Transverse colon (tissue), 4 donors: ENCODE results near the gene PPP1R2C.

Experiments used
- EP300 ChIP-seq: sonication (generic); formaldehyde crosslinking; IDR thresholded peaks from one replicate; pipeline ENCODE4 v1.6.1; 2017; ENCODE audit warnings: antibody characterized with exemption, low read depth
- POLR2A ChIP-seq: fragments of 450-650 bp; IDR thresholded peaks from one replicate; pipeline ENCODE4 v1.6.1; 2016; ENCODE audit warnings: antibody characterized with exemption, mild to moderate bottlenecking, moderate library complexity
- POLR2AphosphoS5 ChIP-seq, 3 donors: sonication (generic); formaldehyde crosslinking; IDR thresholded peaks; one replicate each; pipeline ENCODE4 v1.6.1; 2016; ENCODE audit warnings: antibody characterized with exemption in 3 of 3
- TF ChIP-seq, protein P1 (sequence below), 5 experiments: fragments of 200-600 bp in 3 of 5; fragments of 450-650 bp in 2 of 5; sonication (generic) in 3 of 5; IDR thresholded peaks; 1 replicate in 2 of 5; 2 replicates in 3 of 5; pipeline ENCODE4 v1.5.1; 2016 to 2017; ENCODE audit warnings: antibody characterized with exemption in 5 of 5, inconsistent platforms in 3 of 5, mild to moderate bottlenecking in 2 of 5, moderate library complexity in 1 of 5

DNA sequence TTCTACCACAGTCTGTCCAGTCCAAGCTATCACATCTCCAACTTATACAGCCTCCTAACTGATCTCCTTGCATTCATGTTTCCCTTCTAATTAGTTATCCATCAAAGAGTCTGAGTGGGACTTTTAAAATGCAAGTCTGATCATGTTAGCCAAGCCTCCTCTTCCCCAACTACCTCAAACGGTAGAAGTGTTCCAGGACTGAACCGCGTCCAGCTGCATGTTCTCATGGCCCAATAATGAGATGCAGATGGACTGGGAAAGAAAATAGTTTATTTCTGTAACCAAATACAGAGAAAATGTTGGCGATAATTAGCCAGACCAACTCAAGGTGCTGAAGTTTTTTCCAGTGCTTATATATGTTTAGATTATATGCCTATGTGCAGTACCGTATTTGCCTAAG, 46.6 kb upstream of the PPP1R2C start:
- TF ChIP-seq, protein P1, sequence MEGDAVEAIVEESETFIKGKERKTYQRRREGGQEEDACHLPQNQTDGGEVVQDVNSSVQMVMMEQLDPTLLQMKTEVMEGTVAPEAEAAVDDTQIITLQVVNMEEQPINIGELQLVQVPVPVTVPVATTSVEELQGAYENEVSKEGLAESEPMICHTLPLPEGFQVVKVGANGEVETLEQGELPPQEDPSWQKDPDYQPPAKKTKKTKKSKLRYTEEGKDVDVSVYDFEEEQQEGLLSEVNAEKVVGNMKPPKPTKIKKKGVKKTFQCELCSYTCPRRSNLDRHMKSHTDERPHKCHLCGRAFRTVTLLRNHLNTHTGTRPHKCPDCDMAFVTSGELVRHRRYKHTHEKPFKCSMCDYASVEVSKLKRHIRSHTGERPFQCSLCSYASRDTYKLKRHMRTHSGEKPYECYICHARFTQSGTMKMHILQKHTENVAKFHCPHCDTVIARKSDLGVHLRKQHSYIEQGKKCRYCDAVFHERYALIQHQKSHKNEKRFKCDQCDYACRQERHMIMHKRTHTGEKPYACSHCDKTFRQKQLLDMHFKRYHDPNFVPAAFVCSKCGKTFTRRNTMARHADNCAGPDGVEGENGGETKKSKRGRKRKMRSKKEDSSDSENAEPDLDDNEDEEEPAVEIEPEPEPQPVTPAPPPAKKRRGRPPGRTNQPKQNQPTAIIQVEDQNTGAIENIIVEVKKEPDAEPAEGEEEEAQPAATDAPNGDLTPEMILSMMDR (IDR thresholded peaks at IDR 0.05): no peak
- no peak for TF ChIP-seq POLR2AphosphoS5 (IDR thresholded peaks at IDR 0.05)
- TF ChIP-seq POLR2A: no peak
- TF ChIP-seq EP300: no peak
